Measurements from ENCODE around the gene ARHGAP45.
A peak's percentile ranks its signal among the peaks of the same experiment; 100 is the strongest.

ARHGAP45 gene

GRCh38 chr19:1063909-1064660 is 2.9 kb upstream of the ARHGAP45 start:
- Histone ChIP-seq H4K20me1 (ENCODE audit: insufficient read depth, low read length) (no peaks in the 10 kb centered on the region), H3K9ac (ENCODE audit: low read length) (no peak overlapping the region), H3K9me3 (ENCODE audit: insufficient read depth, low read length) (no peaks in the 10 kb centered on the region), H3K27ac (ENCODE audit: low read length) (no peak overlapping the region), H3K36me3 (replicated peaks; ENCODE audit: low read depth, low read length) (peaks cover 7% of the 10 kb centered on the region), H3K4me1 (ENCODE audit: low read length) (peaks cover 19% of the 10 kb centered on the region), H3K4me2 (ENCODE audit: low read length) (peak overlapping the region; percentile 56; the same call in 1 of the 2 replicates), H3K4me3 (ENCODE audit: low read length) (no peak overlapping the region), H3K79me2 (ENCODE audit: low read length) (peaks cover 18% of the 10 kb centered on the region), H3K27me3 (ENCODE audit: low read depth, low read length) (no peaks in the 10 kb centered on the region), H2AFZ (ENCODE audit: low read depth, low read length) (no peak overlapping the region)
- TF ChIP-seq CTCF (IDR thresholded peaks at IDR 0.05; ENCODE audit: low read depth, low read length) (no peak), EZH2phosphoT487 (IDR thresholded peaks at IDR 0.05; ENCODE audit: low read depth) (no peak)

GRCh38 chr19:1064661-1065605 is 2.0 kb upstream of the ARHGAP45 start:
- no peak overlapping the region for H2AFZ ChIP-seq (ENCODE audit: low read depth, low read length)
- H3K27ac ChIP-seq (ENCODE audit: low read length): no peak overlapping the region
- H3K4me3 ChIP-seq (ENCODE audit: low read length): peak overlapping the region; percentile 51

GRCh38 chr19:1065606-1066109 is 1.3 kb upstream of the ARHGAP45 start:
- H4K20me1 ChIP-seq (ENCODE audit: insufficient read depth, low read length): no peaks in the 10 kb centered on the region
- H3K79me2 ChIP-seq (ENCODE audit: low read length): peaks cover 26% of the 10 kb centered on the region
- H3K9ac ChIP-seq (ENCODE audit: low read length): no peak overlapping the region
- H3K27ac ChIP-seq (ENCODE audit: low read length): no peak overlapping the region
- no peak overlapping the region for H3K4me2 ChIP-seq (ENCODE audit: low read length)
- TF ChIP-seq EZH2phosphoT487 (IDR thresholded peaks at IDR 0.05; ENCODE audit: low read depth): no peak
- TF ChIP-seq CTCF (IDR thresholded peaks at IDR 0.05; ENCODE audit: low read depth, low read length): no peak
- no peak overlapping the region for H2AFZ ChIP-seq (ENCODE audit: low read depth, low read length)
- H3K4me1 ChIP-seq (ENCODE audit: low read length): peaks cover 25% of the 10 kb centered on the region
- no peaks in the 10 kb centered on the region for H3K9me3 ChIP-seq (ENCODE audit: insufficient read depth, low read length)
- H3K4me3 ChIP-seq (ENCODE audit: low read length): no peak overlapping the region
- H3K36me3 ChIP-seq (replicated peaks; ENCODE audit: low read depth, low read length): peaks cover 11% of the 10 kb centered on the region
- no peaks in the 10 kb centered on the region for H3K27me3 ChIP-seq (ENCODE audit: low read depth, low read length)

More at GRCh38 chr19:1064661-1065605, 2.0 kb upstream of the ARHGAP45 start:
- TF ChIP-seq CTCF (IDR thresholded peaks at IDR 0.05; ENCODE audit: low read depth, low read length) (peak; percentile 54), EZH2phosphoT487 (IDR thresholded peaks at IDR 0.05; ENCODE audit: low read depth) (no peak)
- Histone ChIP-seq H3K4me1 (ENCODE audit: low read length) (peaks cover 25% of the 10 kb centered on the region), H3K79me2 (ENCODE audit: low read length) (peaks cover 24% of the 10 kb centered on the region), H3K9ac (ENCODE audit: low read length) (peak overlapping the region; percentile 25; the same call in 1 of the 2 replicates), H3K27me3 (ENCODE audit: low read depth, low read length) (no peaks in the 10 kb centered on the region), H4K20me1 (ENCODE audit: insufficient read depth, low read length) (no peaks in the 10 kb centered on the region), H3K36me3 (replicated peaks; ENCODE audit: low read depth, low read length) (peaks cover 10% of the 10 kb centered on the region), H3K9me3 (ENCODE audit: insufficient read depth, low read length) (no peaks in the 10 kb centered on the region), H3K4me2 (ENCODE audit: low read length) (peak overlapping the region; percentile 56)
